GM18907 (cell line): Measurements from ENCODE around the gene CCDC184.
A peak's percentile ranks its signal among the peaks of the same experiment; 100 is the strongest.

ENCODE experiments used
- ATAC-seq: cut with Tn5 transposase; IDR thresholded peaks from one replicate; pipeline ENCODE4 v1.9.1; 2021; ENCODE audit warnings: mild to moderate bottlenecking, moderate library complexity; ENCODE audit not compliant: unreplicated experiment

CCDC184 gene

DNA sequence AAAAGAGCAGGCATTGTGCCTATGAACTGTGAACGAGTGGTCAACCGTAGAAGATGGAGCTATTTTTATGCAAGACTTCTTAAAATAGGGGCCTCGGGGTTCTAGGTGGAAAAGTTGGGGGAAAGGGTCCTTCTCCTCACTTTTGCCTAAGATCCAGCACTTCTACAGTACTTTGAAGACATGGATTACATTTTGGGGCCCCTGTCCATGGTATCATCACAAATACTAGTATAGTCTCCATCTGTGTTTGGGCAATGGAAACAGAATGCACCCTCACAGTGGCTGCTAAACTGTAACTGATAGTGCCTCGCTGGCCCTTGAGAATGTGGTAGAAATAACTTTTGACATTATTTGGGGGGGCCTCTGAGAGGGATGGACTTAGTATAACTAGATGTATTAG is 5.5 kb upstream of the CCDC184 start:
- ATAC-seq, result no peak

DNA sequence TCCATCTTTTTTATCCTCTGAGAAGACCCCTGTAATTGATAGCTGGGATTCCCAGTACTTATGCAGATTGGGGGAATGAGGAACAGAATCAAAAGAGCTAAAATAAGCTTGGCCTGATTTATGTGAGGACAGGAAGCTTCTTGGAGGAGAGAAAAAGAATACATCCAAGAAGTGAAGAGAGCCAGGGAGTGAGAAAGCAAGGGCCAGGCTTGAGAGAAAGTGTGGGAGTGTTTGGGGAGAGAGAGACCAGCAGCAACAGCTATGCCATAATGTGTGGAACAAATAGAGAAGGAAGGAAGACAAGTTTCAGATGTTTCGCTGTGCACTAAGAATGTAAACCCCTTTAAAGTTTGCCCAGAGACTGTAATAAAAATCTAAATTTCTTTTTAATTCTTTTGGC is 4.0 kb upstream of the CCDC184 start:
- no peak for ATAC-seq

DNA sequence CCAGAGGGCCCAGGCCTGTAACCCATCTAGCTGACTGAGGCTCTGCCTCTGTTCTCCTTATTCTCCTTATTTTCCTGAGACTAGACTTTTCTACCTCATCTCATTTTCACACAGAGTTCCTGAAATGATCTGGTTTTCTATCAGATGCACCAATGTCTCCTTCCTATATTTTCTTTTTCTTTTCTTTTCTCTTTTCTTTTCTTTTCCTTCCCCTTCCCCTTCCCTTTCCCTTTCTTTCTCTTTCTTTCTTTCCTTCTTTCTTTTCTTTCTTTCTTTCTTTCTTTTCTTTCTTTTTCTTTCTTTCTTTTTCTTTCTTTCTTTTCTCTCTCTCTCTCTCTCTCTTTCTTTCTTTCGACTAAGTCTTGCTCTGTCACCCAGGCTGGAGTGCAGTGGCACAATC is 3.0 kb upstream of the CCDC184 start:
- no peak for ATAC-seq

DNA sequence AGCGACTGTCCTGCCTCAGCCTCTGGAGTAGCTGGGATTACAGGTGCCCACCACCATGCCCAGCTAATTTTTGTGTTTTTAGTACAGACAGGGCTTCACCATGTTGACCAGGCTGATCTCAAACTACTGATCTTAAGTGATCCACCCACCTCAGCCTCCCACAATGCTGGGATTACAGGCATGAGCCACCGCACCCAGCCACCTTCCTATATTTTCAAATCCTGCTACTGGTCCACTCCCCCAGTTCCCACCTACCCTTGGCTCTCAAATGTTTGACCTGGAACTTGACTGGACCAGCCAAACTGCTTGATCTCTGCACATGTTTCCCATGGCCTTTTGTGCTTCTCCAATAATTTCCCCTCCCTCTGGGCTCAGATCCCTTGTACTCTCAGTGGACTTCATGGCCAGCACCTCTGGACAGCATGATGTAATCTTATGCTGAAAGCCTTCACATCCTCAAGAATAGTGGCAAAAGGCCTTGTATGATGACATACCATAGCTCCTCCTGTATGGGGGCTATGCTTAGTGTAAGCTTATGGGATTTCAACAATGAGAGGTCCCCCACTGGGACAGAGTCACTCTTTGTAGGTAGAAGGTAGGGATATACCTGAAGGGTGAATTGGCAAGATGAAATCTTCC is 2.5 kb upstream of the CCDC184 start:
- no peak for ATAC-seq

DNA sequence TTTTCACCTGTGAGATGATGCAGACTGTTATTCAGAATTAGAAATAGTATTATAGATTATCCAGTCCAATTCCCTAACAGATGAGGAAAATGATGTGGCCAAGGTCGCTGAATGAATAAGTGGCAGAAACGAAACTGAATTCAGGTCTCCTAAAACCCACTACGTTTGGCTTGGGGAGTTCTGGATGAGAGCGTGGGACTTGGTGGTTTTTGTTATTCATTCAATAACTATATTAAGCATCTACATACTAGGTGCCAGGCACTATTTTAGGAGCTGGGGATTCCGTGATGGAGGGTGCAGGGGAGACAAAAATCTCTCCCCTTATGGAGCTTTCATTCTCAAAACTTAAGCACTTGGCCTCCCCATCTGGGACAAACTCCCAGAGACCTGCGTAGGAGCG is 813 bp upstream of the CCDC184 start:
- ATAC-seq, result peak; percentile 2

DNA sequence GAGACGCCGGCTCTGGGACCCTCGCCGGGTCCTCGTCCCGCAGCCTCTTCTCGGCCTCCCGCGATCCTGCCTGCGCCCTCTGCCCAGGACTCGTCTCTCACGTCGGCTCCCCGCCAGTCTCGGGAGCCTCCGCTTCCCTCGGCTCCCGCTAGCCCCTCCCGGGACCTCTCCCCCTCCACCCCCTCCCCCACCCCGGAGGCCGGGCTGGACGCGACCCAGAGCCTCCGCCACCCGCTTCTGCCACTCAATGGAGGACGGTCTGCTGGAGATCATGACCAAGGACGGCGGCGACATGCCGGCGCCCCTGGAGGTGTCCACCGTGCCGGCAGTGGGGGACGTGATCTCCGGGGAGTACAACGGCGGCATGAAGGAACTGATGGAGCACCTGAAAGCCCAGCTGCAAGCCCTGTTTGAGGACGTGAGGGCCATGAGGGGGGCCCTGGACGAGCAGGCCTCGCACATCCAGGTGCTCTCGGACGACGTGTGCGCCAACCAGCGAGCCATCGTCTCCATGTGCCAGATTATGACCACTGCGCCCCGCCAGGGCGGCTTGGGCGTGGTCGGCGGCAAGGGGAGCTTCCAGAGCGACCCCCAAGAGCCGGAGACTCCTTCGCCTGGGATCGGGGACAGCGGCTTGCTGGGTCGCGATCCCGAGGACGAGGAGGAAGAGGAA is 568 bp downstream of the CCDC184 start:
- no peak for ATAC-seq

DNA sequence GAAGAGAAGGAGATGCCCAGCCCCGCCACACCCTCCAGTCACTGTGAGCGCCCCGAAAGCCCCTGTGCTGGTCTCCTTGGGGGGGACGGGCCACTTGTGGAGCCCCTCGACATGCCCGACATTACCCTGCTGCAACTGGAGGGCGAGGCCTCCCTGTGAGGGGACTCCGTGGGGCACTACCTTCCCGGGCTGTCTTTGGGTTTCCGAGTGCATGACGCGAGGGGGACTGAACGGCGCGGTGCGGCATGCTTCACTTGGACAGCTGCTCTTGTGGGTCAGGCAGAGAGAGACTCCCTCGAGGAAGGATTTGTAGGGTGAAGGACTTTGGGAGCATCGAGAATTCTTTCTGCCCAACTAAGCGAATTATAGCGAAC is 1.1 kb downstream of the CCDC184 start:
- no peak for ATAC-seq

DNA sequence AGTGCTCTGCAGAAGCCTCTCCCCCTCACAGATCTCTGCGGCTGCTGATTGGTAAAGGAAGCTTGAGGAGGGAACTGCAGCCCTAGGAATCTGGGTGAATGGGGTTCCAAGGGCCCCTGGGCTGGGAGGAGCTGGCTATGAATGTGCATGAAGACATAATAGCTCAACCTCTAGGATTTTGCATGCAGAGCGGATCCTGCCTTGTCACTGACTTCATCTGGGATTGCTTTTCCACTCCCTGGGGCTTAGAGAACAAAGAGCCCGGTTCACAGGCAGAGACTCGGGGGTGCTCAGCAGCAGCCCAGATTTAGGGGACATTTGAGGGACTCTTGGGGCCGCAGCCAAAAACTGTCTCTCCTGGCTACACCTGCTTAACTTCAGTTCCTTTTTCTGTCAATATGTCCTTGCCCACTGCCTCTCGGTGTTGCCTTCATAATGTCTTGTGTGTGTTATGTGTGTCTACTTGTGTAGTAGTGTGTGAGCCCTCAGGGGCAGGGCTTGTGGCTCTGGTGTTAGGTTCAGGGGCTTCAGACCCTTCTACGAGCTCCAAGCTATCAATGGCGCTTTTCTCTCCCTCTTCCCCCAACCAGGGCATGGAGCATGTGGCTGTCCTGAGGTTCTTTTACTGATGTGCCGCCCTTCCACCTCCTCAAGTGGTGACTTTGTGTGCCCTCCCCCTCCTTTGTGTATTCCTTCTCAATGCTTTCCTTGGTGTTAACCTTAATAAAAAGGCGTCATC is 1.9 kb downstream of the CCDC184 start:
- ATAC-seq, result no peak

DNA sequence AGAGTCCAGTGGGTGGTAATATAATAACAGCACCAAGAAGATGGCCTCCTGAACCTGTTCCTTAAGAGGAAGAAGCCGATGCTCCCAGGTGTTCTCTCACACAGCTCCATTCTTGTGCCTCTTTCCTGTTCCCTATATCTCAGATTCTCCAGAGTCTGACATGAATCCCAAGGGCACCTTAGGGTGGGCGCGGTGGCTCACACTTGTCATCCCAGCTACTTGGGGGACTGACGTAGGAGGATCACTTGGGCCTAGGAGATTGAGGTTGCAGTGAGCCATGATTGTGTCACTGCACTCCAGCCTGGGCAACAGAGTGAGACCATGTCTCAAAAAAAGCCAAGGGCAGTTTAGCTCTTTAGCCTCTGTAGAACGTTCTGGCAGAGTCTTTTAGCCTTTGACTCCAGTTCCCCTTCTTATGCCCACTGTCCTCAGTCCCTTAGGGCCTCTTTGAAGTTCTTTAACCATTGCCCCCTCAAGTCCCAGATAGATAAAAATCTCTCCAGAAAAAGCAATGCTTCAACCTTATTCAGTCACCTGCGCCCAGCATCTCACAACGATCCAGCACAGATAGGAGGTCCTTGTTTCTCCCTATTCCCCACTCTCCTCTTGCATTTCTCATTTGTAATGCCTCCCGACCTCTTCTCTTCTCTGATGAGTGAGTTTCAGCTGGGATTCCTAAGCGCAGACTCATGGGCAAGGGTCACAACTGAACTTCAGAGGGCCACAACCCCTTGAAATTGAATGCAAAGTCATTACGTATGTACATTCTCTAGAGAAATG is 4.7 kb downstream of the CCDC184 start:
- no peak for ATAC-seq

DNA sequence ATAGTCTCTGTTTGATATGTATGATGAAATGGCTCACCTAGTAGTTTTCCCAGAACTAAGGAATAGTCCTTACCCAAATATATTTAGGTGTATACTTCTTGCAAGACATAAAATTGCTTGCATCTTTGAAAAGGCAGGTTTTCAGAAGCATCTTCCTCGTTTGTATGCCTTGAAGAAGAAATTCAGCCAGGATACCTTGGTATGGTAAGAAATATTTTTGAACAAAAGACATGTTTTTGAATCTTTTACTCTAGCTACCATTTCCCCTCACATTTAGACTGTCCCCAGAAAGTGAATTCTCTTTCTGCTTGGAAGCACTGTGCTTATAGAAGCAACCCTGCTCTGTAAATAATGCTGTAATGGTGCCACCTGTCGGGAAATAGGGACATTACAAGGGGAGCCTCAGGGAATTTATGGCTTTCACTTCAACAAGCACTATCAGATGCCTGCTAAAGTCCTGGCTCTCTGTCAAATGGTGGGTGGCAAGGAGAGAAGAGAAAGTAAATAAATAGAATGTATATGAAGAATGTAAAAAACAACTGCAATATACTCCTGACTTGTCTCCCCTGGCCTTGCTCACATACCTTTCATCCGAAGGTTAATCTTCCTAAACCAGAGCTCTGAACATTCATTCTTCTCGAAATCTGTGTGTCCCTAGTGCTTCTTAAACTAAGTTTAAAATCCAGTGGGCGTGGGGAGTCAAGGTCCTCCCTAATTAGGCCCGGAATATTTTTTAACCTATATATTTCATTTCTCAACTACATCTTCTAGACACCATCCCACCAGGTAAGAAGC is 6.1 kb downstream of the CCDC184 start:
- ATAC-seq, result peak; percentile 71

DNA sequence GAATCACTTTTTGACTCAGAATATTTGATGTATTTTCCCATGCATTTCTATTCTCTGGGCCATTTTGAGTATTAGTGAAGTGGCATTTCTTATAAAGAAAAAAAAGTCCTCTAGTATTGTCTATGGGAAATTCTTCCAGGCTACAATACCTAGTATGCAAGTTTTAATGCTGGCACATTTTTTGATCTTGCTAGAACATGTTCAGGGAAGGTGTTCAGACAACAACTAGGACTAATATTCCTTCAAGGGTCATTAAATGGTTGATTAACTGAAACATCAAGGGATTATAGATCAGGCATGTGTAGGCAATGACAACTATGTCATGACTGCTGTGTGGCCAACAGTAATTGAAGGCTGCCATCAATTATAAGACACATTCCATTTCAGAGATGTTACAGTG is 7.7 kb downstream of the CCDC184 start:
- no peak for ATAC-seq

DNA sequence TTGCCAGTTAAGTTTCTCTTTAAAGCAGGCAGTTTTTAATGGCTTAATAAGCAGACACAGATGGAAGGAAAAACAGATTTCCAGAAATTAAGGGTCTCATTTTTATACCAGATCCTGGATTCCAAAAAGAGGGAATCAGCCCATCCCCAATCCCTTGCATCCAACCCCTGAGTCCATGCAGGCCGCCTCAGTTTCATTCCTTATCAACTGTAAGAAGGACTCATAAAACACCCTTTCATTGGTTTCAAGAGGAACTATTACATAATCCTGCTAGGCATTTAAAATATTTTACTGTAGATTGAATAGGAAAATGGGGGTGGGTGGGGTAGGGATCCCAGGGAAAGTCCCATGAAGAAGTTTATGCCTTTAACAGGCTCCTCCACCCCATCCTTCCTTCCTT is 9.4 kb downstream of the CCDC184 start:
- no peak for ATAC-seq

DNA sequence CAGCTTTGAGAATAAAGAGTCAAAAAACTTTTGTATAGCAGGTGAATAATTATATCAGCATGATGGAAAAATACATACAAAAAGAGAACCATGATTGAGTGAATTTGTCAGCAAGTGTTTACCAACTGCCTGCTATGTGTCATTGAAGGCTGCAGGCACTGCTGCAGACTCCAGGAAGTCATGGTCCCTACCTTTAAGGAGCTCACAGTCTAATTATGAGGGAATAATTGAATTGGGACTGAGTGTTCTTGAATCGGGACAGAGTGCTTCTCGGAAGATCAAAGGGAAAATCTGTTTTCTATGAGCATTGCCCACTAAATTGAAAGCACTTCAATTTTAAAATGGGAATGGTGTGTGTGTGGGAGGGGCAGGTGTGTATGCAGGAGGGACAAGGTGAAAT is 10.2 kb downstream of the CCDC184 start:
- no peak for ATAC-seq

DNA sequence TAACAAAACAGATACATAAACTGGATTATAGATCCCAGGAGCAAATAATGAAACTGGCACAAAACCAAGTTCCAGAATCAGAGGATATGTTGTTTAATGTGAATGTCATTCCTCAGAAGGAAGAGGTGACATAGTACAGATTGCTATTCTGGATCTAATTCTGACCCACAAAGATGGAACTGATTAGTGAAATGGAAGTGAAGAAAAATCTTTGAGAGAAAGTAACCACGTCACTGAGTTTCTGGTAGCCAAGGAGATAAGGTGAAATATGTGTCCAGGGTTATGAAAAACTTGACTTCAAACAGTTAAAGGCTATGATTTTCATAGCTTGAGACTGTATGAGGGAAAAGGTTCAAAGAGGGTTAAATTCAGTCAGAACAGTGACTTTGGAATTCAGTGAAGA is 11.4 kb downstream of the CCDC184 start:
- ATAC-seq, result no peak

DNA sequence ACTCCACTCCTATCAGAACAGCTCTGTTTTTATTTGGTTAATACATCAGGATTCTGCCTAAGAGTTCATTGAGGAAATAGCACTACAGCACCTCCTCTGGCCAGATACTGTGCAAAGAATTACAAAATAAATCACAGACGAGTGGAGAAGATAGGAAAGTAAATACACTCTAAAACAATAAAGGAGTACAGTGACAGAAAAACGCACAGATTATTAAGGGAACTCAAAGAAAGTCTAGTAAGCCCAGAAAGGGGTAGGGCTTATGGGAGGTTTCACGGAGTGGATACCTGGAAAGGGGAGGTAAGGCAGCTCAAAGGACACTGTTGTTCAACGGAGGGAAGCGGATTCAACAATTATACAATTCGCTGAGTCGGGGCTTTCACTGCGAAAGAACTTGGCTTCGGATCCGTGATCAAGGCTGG is 14.1 kb downstream of the CCDC184 start:
- ATAC-seq, result peak; percentile 29

DNA sequence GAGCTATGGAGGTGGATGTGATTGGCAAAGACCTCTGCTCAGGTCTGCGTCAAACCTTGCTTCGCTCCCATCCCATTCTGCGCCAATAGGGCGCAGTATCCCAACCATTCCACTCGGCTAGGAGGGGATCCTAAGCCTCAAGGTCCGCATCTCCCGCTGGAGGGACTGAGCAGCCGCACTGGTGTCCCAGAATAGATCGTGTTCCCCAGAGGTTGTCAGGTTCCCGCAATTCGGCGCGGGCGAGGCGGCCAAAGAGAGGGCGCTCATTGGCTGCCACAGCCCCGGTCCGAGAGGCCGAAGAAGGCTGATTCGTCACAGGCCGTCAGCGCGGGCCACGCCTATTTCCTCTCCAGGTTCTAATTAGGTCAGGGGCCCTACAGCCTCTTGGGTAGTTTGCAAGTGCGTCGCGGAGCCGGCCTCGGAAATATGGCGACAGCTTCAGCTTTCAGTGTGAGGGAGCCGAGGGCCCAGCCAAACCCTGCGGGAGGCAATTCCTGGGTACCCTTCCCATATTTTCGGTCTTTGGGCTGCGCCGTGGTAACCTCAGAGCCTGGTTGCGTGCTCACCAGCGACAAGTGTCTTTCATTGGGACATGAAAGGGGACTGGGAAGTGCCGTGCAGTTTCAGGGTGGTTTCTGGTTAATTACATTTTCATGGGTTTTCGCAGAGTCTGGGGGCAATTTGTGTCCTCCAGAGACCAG is 14.7 kb downstream of the CCDC184 start:
- peak; percentile 99 for ATAC-seq

DNA sequence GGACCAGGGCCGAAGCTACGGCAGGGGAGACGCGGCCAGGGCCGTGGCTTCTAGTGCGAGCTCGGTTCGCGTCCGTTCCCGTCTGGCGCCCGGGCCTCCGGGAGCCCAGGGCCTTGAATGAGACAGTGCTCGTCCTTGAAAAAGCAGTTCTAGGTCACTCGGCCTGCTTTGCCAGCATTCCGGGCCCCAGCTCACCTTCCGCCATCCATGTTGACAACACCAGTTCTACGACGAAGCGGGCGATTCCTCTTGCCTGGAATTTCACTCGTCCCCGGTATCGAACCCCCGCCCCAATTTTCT is 15.2 kb downstream of the CCDC184 start:
- peak; percentile 27 for ATAC-seq

DNA sequence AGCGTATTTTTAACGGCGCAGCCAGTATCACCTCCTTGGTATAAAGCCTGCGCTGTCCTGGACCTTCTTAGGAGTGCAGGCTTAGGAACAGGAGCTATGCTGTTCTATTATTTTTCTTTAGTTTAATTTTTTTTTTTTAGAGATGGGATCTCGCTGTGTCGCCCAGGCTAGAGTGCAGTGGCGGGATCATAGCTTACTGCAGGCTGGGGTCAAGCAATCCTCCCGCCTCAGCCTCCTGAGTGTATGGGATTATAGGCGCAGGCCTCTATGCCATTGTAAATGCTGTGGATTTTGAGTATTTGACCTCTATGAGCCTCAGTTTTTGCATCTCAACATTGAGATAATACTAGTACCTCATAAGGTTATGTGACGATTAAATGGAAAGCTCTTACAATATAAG is 15.5 kb downstream of the CCDC184 start:
- no peak for ATAC-seq

DNA sequence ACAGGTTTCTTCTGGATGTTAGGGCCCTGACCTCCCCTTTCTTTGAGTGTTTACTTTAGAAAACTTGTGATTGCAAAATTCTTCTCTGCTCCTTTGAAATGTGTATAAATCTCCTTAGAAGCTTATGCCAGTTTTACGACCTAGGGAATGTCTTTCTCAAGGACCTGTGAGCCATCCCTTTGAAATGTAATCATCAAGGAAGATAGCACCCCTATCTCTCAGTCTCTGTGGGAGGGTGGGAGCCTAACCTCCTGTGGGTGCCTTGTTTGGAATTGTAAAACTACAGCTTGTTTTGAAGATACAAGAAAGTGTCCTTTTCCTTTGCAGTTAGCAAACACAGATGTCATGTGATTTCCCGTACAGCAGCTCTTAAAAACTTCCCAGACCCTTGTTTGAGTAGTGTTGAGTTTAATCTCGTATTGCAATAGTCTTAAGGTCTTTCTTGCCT is 16.4 kb downstream of the CCDC184 start:
- no peak for ATAC-seq

DNA sequence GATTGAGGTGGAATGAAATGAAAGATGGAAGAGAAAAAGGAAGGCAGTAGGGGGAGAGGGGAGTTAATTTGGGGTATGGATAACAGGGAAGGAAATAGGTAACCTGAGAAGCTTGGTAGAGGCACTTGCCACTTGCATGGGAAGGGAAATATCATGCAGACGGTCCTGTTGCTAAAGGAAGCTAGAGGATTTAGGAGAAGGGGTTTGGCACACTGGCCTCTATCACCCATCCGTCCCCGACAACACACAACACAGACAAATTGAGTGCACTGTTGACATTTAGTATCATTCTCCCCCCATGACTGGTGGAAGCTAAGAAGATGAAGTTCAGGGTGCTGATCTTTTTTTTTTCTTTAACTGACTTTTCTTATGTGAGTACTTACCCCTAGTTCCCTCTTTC is 17.6 kb downstream of the CCDC184 start:
- ATAC-seq, result no peak
